GM12801 (cell line): Measurements from ENCODE around the gene GALNT6.

Experiments used
- TF ChIP-seq, protein P1 (sequence below): IDR thresholded peaks from one replicate; pipeline ENCODE4 v1.5.1; 2011; ENCODE audit warnings: control low read depth; ENCODE audit not compliant: insufficient read length; ENCODE audit errors: extremely low read depth

Gene GALNT6

DNA sequence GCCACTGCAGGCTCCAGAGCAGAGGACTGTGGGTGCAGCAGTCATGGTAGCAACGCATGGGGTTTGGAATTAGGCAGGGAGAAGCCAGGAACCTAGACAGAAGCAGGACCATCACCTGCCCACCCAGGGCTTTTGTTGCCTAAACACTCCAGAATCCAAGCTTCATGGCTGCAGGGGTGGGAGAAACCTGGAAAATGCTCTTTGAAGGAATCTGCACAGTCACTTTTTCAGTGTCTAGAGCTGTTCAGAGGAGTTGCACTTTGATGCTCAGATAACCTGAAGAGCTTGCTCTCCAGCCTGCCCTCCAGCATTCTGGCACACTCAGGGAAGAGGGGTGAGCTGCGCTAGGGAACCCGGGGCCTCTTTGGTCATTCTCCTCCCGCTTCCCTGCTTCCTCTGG, 43.1 kb downstream of the GALNT6 start:
- TF ChIP-seq, protein P1, sequence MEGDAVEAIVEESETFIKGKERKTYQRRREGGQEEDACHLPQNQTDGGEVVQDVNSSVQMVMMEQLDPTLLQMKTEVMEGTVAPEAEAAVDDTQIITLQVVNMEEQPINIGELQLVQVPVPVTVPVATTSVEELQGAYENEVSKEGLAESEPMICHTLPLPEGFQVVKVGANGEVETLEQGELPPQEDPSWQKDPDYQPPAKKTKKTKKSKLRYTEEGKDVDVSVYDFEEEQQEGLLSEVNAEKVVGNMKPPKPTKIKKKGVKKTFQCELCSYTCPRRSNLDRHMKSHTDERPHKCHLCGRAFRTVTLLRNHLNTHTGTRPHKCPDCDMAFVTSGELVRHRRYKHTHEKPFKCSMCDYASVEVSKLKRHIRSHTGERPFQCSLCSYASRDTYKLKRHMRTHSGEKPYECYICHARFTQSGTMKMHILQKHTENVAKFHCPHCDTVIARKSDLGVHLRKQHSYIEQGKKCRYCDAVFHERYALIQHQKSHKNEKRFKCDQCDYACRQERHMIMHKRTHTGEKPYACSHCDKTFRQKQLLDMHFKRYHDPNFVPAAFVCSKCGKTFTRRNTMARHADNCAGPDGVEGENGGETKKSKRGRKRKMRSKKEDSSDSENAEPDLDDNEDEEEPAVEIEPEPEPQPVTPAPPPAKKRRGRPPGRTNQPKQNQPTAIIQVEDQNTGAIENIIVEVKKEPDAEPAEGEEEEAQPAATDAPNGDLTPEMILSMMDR = no peak

DNA sequence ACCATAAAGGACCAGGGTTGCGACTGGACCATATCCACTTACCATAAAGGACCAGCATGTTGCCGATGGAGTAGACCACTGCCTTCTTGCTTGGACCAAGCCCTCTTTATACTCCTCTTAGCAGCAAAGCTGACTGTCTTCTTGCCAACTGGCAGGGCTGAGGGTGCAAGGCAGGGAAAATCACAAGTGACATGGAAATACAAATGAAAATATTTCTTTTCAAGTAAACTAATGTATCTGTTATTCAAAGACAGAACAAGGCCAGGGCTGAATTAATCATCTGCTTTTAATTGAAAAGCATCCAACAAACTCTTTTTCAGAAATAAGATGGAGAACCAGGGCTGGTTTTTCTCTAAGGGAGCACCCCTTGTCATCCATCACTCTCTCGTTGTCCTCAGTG, 44.6 kb downstream of the GALNT6 start, which contains the start of gene CELA1:
Gene CELA1, minus strand, starts transcription at position 99 of the 400 bp plus-strand sequence. Its CDS starts 41 bp downstream, at position 58.
- TF ChIP-seq, protein P1 = no peak

DNA sequence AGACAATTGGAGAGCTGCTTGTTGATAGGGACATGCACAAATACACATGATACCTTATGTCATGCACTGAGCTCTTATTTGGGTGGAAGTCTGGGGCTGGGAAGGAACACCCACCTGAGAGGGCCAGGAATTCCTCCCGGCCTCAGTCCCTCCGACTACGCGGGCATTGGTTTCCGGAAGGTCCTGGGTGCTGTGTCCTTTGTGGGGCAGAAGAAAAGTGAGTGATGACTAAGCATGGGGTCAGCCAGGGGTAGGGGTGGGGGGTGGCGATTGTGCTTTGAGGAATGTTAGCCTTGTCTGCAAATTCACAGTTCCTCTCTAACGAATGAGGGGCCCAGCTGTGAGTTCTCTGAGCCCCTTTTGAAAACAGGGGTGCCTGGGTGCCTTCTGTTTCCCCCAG, 45.5 kb downstream of the GALNT6 start:
- TF ChIP-seq, protein P1 = no peak

DNA sequence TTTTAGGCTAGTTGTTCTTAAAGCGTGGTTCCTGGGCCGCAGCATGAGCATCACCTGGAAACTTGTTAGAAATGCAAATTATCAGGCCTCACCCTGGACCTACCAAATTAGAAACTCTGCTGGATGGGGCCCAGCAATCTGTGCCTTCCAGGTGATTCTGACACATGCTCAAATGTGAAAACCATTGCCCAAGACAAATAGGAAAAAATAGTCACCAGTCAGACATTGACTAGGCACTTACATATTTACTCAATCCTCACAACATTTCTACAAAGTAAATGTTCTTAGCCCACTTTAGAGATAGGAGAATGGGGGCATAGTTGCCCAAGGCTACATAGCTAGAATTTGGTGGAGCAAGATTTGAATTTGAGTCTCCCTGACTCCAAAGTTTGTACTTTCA, 48.0 kb downstream of the GALNT6 start:
- TF ChIP-seq, protein P1 = no peak

DNA sequence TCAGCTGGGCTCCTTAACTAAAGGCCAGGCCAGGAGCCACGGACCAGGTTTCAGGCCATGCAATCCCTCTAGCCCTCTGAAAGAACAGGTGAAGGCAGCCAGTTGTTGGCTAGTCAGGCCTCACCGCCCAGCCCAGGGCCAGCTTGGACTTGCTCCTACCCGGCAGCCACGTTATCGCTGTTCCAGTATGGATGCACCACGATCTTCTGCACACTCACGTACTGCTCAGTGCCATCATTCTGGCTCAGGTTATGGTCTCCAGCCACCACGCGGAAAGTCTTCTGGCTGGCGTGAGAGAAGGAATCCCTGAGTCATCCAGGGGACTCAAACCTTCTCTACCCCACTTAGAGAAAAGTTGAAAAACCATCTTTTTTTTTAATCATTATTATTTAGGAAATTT, 48.8 kb downstream of the GALNT6 start:
- TF ChIP-seq, protein P1 = no peak

DNA sequence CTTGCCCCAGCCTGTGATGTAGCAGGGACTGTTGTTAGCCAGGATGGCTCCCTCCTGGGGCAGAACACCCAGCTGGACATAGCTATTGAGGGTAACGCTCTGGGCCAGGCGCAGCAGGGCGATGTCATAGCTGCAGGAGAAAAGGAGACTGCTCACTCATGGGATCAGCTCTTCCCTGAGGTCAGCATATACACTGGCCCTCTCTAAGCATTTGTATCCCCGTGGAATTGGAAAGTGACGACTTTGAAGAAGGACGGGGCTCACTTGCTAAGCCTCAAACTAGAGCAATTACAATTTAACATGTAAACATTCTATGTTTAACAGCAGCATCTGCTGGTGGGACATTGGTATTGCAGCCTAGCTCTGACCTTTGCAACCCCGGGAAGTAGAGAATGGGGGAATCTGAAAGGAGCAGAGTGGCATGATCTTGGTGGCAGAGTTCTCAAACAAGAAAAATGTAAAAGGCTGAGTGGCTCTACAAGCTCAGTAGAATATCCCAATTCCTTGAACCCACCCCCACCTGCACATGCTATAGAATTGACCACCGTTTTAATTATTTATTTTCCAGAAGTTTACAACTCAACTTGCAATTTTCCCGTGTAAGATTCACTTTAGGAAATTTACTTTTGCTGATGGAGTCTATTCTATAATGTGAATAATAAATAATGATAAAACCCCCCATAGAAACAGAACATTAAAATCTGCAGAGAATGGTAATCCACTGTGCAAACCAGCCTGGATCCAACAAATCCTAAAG, 49.8 kb downstream of the GALNT6 start:
- TF ChIP-seq, protein P1 = peak; percentile 98

DNA sequence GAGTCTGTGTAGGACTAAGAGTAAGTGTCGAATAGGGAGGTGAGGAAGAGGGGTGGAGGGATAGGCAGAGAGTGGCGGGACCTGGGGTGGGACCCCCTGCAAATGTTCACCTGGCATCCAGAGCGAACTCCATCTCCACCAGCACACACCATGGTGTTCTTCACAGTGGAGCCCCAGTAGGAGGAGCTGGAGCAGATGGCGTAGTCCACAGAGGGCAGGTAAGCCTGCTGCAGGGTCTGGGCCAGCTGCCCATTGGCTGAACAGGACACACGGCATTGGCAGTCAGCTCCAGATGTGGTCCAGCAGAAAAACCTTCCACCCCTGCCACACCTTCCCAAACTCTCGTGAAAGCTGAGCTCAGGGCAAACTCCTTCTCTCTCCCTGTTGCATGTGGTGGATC, 51.5 kb downstream of the GALNT6 start:
- TF ChIP-seq, protein P1 = no peak
